Brain microvascular endothelial cell (primary cell): ENCODE results near the gene SH3PXD2A.
A peak's percentile ranks its signal among the peaks of the same experiment; 100 is the strongest.

ENCODE experiments used
- DNase-seq: peaks from one replicate; pipeline ENCODE4 v3.0.0-alpha.2; 2020
- H3K27ac ChIP-seq: fragments of 250-450 bp; sonication (Bioruptor Pico); 2 replicates; pipeline ENCODE4 v1.5.1; 2020; ENCODE audit warnings: mild to moderate bottlenecking, moderate library complexity
- H3K27me3 ChIP-seq: fragments of 250-450 bp; sonication (Bioruptor Pico); replicated peaks from 2 replicates; pipeline ENCODE4 v1.5.1; 2020; ENCODE audit warnings: mild to moderate bottlenecking
- H3K36me3 ChIP-seq: fragments of 250-450 bp; sonication (Bioruptor Pico); replicated peaks from 2 replicates; pipeline ENCODE4 v1.5.1; 2020; ENCODE audit warnings: mild to moderate bottlenecking
- H3K4me3 ChIP-seq: 2 replicates; pipeline ENCODE4 v1.5.1; 2011; ENCODE audit warnings: low read depth, mild to moderate bottlenecking, control low read depth, low read length, moderate library complexity
- in situ Hi-C: cut with HindIII; loops from 2 replicates; pipeline ENCODE4 v1.10.0; 2017; ENCODE audit warnings: low sequenced_read_pairs, low pct_ligation_motif_present
- TF ChIP-seq, protein P1 (sequence below): IDR thresholded peaks from 2 replicates; pipeline ENCODE4 v1.5.1; 2011; ENCODE audit warnings: low read depth, mild to moderate bottlenecking, moderate library complexity, low read length, control low read depth, inconsistent platforms; ENCODE audit errors: missing control alignments

Gene SH3PXD2A

DNA sequence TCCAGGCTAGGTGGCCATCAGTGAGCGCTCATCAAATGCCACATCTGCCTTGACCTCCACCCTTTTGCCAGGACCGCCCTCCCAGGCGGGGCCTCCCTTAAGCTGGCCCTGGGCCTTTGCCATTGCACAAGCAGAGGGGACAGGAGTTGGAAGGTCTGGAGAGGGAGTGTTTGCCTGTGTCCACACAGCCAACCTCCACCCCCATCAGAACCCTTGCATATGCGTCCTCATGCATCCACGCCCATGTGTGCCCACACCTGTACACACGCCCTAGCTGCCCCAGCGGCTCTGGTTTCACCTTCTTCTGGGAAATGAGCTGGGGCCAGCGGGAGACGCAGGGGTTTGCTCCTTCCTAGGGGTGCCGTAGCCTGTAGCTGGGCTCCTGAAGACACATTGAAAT is 297.9 kb downstream of the SH3PXD2A start:
- DNase-seq, result no peak
- Histone ChIP-seq H3K27ac (no peak overlapping the region), H3K27me3 (peaks cover 48% of the 10 kb centered on the region), H3K4me3 (no peak overlapping the region), H3K36me3 (no peaks in the 10 kb centered on the region)
- in situ Hi-C loops, result no loop called here
- TF ChIP-seq, protein P1, sequence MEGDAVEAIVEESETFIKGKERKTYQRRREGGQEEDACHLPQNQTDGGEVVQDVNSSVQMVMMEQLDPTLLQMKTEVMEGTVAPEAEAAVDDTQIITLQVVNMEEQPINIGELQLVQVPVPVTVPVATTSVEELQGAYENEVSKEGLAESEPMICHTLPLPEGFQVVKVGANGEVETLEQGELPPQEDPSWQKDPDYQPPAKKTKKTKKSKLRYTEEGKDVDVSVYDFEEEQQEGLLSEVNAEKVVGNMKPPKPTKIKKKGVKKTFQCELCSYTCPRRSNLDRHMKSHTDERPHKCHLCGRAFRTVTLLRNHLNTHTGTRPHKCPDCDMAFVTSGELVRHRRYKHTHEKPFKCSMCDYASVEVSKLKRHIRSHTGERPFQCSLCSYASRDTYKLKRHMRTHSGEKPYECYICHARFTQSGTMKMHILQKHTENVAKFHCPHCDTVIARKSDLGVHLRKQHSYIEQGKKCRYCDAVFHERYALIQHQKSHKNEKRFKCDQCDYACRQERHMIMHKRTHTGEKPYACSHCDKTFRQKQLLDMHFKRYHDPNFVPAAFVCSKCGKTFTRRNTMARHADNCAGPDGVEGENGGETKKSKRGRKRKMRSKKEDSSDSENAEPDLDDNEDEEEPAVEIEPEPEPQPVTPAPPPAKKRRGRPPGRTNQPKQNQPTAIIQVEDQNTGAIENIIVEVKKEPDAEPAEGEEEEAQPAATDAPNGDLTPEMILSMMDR, result no peak

DNA sequence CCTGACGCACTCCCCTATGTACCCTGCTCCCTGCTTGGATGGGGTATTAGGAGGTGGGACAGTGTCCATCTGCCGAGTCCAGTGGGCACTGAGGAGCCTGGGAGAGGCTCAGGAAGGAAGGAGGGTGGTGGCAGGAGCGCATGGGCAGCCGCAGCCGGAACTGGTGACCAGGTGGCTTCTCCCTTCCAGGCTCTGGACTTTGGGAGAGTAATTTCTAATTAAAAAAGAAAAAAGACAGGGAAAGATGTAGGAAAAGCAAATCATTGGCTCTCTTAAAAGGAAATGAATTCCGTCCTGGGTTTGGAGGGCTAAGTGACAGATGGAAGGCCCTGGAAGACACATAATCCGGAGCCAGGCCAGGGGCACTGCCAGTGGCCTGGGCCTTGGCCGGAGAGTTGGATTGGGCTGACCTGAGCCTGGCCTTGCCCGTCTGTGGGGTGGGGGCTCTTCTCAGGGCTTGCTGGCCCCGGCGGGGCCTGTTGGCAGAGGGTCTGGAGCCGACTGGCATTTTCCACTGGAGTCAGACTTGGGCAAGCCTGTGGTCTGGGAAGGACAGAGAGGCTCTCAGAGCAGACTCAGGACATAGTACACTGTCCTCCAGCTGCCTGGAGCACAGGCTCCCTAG is 298.9 kb downstream of the SH3PXD2A start:
- no peak for DNase-seq
- no peak overlapping the region for H3K4me3 ChIP-seq
- H3K36me3 ChIP-seq, result no peaks in the 10 kb centered on the region
- in situ Hi-C loops, result no loop called here
- no peak overlapping the region for H3K27ac ChIP-seq
- H3K27me3 ChIP-seq, result peaks cover 45% of the 10 kb centered on the region
- TF ChIP-seq, protein P1, result no peak

DNA sequence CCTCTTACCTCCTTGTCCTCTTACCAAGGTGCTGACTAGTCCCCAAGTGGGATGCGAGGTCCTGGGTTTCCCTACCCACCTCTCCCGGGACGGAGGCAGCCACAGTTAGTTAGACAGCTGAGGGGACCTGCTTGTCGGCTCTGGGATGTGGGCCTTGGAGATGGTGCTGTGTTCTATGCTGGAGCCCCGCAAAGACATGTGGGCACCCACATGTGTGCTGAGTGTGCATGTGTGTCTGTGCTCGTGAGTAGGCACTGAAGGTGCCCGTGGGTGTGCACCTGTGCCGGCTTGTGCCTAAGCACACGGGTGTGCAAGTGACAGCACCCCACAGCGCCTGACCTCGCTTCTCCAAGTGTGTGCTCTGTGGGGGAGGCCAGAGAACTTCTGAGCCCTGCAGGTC is 299.7 kb downstream of the SH3PXD2A start:
- no peaks in the 10 kb centered on the region for H3K36me3 ChIP-seq
- DNase-seq, result no peak
- no peak overlapping the region for H3K27ac ChIP-seq
- TF ChIP-seq, protein P1, result no peak
- in situ Hi-C loops, result no loop called here
- no peak overlapping the region for H3K4me3 ChIP-seq
- peaks cover 42% of the 10 kb centered on the region for H3K27me3 ChIP-seq

- Histone ChIP-seq H3K27ac (no peak overlapping the region), H3K27me3 (peaks cover 38% of the 10 kb centered on the region), H3K4me3 (no peak overlapping the region), H3K36me3 (no peaks in the 10 kb centered on the region)
- in situ Hi-C loops, result no loop called here
- TF ChIP-seq, protein P1, result no peak
- DNase-seq, result no peak
These were observed 300.1 kb downstream of the SH3PXD2A start for GRCh38 chr10:103555325-103555649.

GRCh38 chr10:103554488-103555324 is 300.7 kb downstream of the SH3PXD2A start:
- H3K27ac ChIP-seq, result no peak overlapping the region
- no peak overlapping the region for H3K4me3 ChIP-seq
- in situ Hi-C loops, result no loop called here

More at GRCh38 chr10:103554488-103555324, 300.7 kb downstream of the SH3PXD2A start:
- Histone ChIP-seq H3K27me3 (peaks cover 34% of the 10 kb centered on the region), H3K36me3 (no peaks in the 10 kb centered on the region)
- TF ChIP-seq, protein P1, result no peak
- DNase-seq, result peak; percentile 31
